Measurements from ENCODE around the gene P3H3. TPM values are rescaled to one million over a fixed set of nuclear protein-coding genes. Genes with fewer than 3 reads are reported as not detected.

Gene P3H3
- total RNA-seq, 1 experiment from 2014 or later: 16.4 TPM

GRCh38 chr12:6795088-6795487, 33.1 kb upstream of the P3H3 start:
- no peak for DNase-seq (ENCODE audit: extremely low read depth, low read depth)

GRCh38 chr12:6796576-6796975, 31.6 kb upstream of the P3H3 start:
- no peak for DNase-seq (ENCODE audit: extremely low read depth, low read depth)

DNA sequence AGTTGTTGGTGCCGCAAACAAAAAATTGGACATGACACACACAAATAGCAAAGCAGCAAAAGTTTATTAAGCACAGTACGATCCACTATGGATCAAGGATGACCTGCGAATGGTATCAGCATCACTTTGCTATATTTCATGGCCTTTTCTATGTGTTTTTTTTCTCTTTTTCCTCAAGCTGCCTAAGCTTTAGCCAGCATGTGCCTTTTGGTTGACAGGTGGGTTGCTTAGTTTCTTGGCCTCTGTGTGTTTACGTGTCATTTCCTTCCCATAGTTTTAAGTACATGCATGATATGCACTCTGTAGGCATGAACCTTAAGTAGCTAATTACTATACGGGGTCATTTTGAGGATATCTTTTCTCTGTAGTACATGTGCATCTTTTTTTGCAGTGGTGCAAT, 29.1 kb upstream of the P3H3 start:
- no peak for DNase-seq (ENCODE audit: extremely low read depth, low read depth)

- no peak for DNase-seq (ENCODE audit: extremely low read depth, low read depth)
Observed at GRCh38 chr12:6807170-6807569, 21.0 kb upstream of the P3H3 start.

GRCh38 chr12:6809056-6809455, 19.2 kb upstream of the P3H3 start:
- DNase-seq (ENCODE audit: extremely low read depth, low read depth): no peak

DNA sequence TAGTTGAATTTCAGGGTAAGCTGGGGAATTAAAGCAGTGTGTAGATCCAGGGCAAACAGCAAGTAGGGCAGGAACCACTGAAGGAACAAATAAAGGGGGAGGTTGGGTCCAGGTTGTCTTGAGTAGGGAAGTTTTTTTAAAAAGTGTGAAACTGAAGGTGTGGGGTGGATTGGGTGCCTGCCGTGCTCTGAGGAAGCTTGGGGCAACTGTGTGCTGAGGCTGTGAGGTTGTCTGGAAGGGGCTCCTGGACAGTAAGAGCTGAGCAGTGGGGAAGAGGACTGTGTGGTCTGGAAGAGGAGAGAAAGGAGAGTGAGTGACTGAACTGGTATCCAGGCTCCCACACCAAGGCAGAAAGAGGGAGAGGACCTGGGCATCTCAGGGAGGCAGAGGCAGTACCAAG, 17.4 kb upstream of the P3H3 start:
- no peak for DNase-seq (ENCODE audit: extremely low read depth, low read depth)

DNA sequence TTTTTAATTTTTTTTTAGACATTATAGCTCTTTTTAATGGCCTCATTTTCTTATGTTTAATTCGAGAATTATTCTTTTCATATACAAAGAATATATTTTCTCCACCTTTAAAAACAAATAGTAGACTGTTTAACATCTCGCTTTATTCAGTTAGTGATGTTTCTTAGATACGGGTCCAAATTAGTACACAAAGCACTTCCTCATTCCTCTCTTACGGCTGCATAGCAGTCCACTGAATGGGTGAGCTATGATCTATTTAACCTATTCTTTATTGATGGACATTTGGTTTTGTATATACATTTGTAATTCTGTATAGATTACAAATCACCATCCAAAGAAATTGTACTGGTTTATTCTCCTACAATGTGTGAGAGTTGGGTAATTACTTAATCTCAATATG, 14.8 kb upstream of the P3H3 start:
- no peak for DNase-seq (ENCODE audit: extremely low read depth, low read depth)

DNA sequence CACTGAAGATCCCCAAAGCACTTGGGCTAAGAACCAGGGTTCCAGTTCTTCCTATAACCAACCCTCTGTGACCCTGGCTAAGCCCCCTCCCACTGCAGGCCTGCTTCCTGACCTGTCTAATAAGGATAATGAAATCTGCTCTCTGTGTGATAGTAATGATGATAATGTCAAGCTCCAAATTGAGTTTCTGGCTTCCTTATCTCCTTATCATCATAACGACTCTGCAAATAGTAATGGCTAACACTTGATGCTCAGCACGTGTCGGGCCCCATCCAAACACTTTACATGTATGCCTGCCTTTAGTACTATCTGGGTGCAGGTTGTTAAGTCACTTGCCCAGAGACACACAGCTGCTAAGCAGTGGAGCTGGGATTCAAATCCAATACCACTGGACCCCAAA, 11.6 kb upstream of the P3H3 start:
- DNase-seq (ENCODE audit: extremely low read depth, low read depth): no peak

GRCh38 chr12:6817098-6817497, 11.1 kb upstream of the P3H3 start:
- no peak for DNase-seq (ENCODE audit: extremely low read depth, low read depth)

DNA sequence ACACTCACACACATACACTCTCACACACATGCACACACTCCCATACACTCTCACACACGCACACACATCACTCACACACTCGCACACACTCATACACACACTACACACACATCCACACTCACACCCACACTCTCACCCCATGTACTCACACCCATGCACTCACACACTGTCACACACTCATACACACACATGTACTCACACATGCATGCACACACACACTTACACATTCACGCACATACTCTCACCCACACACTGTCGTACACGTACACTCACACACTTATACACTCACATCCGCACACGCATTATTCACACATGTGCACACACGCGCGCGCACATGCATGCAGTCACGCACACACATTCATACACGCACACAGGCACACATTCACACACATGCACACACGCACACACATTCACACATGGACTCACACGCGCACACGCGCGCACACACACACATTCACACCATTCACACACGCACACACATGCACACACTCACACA, 10.5 kb upstream of the P3H3 start:
- DNase-seq (ENCODE audit: extremely low read depth, low read depth): no peak

DNA sequence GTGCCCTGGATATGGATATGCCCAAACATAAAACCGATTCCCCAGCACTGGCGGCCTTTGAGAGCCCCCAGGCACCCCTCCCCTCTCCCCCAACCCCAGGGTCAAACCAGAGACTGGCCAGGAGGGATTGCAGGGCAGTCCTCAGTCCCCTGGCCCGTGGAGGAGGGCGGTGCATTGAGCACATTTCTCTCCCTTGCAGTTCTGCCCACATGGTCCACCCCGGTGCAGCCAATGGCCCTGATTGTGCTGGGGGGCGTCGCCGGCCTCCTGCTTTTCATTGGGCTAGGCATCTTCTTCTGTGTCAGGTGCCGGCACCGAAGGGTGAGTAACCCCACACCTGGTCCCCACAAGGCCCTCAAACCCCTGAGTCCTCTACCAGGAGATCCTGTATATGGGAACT, 10.0 kb upstream of the P3H3 start:
- DNase-seq (ENCODE audit: extremely low read depth, low read depth): no peak

- DNase-seq (ENCODE audit: extremely low read depth, low read depth): no peak
Observed at GRCh38 chr12:6818645-6819044, 9.6 kb upstream of the P3H3 start.

- no peak for DNase-seq (ENCODE audit: extremely low read depth, low read depth)
Observed at GRCh38 chr12:6819106-6820030, 8.8 kb upstream of the P3H3 start.

- no peak for DNase-seq (ENCODE audit: extremely low read depth, low read depth)
Observed at GRCh38 chr12:6820166-6820565, 8.0 kb upstream of the P3H3 start.

DNA sequence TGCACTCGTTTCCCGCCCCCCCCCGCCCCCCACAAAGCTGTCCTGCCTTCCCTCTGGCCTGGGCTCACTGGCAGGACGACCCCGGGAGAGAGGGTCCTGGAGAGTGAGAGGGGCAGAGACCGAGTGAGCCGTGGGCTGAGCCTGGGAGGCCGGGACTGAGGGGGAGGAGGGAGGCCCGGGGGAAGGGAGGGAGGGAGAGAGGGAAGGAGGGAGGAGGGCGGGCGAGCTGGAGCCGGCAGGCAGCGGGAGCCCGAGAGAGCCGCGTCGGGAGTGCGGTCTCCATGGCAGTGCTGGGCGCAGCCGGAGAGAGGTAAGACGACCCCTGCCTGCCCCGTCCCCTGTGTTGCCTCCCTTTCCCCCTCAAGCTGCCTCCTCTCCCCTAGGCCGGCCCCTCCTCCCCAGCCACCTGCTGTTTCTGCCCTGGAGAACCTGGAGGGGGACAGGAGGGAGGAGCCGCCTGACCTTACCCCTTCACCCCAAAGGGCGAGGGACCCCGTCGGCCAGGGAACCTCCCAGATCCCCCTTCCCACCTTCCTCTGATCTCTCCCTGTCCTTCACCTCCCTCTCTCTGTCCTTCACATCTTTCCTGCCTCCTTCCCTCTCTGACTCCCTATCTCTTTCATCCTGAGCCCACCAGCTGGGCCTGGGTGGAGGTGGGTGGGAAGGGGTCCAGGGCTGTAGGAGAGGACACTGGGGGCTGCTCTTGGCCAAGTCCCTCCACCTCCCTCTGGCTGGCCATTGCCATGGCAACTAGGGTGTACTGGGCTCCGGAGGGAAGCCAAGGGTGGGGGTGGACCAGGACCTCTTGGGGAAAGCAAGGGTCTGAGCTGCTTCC, 6.4 kb upstream of the P3H3 start, which contains the start of gene GPR162:
GPR162 (plus strand) TSS at position 231 of the 835 bp plus-strand sequence. CDS start 2,078 bp downstream, outside the sequence.
- no peak for DNase-seq (ENCODE audit: extremely low read depth, low read depth)

DNA sequence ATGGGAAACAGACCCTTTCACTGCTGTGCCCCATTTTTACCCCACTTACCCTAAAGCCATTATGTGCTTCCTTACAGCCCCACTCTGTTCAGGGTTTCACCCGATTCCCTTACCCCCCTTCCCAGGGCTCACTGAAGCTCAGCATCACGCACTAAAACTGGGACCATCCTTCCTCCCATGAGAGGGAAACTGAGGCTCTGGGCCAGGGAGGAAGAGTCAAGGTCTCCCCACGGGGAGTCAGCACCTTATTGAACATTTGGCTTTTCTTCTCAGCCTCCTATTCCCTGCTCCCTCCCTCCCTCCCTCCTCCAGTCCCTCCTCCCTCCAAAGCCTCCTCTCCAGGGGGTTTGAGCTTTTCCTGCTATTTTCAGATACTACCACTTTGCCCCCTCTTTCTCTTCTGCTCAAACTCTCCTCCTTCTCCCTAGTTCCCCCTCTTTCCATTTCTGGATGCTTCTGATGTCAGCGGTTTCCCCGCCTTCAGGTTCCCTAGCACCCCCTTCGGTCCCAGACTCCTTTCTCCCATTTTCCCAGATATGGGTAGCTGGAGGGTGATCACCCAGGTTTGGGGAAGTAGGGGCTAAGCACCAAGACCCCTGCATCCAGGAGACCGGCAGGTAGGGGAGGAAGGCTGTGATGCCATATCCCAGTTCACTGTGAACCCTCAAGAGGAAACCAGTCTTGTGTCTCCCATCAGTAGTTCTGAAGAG, 5.6 kb upstream of the P3H3 start:
- no peak for DNase-seq (ENCODE audit: extremely low read depth, low read depth)

DNA sequence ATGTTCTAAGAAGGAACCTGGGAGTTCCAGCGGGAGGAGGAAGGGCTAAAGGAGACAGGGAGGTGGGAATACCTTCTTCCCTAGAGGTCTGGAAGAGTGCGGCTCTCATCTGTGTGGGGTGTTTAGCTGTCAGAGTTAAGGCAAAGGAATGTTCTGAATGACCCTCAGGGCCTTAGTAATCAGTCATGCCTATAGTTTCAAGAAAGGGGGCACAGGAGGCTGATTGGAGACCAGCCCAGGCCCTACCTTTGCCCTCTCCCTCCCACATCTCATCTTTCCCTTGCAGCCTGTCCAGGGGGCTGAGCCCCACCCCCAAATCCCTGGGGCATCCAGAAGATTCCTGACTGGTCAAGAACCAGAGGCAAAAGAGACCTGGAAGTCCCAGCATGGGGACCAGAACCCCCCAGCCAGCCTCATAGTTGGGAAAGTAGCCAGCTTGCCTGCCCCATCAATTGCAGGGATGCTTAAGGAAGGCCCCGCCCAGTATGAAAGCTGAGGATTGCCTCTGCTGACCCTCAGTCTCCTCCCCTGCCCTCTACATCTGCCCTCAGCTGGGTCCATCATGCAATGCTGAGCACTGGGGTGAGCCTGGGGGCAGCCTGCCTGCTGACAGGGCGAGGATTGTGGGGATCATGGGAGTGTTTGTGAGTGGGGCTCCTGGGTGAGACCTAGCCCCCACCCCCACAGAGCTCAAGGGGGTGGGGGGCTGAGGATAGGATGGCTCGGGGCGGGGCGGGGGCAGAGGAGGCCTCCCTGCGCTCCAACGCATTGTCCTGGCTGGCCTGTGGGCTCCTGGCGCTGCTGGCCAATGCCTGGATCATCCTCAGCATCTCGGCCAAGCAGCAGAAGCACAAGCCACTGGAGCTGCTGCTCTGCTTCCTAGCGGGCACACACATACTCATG, 4.8 kb upstream of the P3H3 start:
- no peak for DNase-seq (ENCODE audit: extremely low read depth, low read depth)

DNA sequence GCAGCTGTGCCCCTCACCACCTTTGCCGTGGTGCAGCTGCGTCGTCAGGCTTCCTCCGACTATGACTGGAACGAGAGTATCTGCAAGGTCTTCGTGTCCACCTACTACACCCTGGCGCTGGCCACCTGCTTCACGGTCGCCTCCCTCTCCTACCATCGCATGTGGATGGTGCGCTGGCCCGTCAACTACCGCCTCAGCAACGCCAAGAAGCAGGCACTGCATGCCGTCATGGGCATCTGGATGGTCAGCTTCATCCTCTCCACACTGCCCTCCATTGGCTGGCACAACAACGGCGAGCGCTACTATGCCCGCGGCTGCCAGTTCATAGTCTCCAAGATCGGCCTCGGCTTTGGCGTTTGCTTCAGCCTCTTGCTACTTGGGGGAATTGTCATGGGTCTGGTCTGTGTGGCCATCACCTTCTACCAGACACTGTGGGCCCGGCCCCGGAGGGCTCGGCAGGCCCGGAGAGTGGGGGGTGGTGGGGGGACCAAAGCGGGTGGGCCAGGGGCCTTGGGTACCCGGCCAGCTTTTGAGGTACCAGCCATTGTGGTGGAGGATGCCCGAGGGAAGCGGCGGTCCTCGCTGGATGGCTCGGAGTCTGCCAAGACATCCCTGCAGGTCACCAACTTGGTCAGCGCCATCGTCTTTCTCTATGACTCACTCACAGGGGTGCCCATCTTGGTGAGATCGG, 4.0 kb upstream of the P3H3 start:
- no peak for DNase-seq (ENCODE audit: extremely low read depth, low read depth)

DNA sequence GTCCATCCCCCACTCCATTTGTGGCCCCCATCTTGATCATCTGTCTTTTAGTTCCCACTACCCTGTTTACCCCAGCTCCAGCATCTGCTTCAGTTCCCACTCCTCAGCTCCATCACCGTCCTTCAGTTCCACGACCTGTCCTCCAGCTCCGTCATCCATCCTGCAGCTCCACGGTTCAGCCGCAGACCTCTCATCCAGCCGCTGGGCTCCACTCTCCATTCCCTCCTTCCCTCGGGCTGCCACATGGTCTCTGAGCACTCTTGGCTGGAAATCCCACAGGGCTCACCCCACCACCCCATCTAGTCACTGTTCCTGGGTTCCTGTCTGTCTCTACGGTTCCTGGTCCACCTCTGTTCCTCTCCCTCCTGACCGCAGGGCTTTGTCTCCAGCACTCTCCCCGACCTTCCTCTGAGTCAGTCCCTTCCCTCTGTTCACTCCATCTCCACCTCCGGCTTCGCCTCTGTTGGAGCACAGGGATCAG, 3.3 kb upstream of the P3H3 start:
- DNase-seq (ENCODE audit: extremely low read depth, low read depth): no peak

Data from NCI-H460 (cell line).